Measurements from ENCODE around the gene DPYD. TPM values are rescaled to one million over a fixed set of nuclear protein-coding genes. Genes with fewer than 3 reads are reported as not detected.

Gene DPYD
- total RNA-seq, 4 donors from 2014 or later = 30.9 to 66.6 (median 48.2) TPM

GRCh38 chr1:97308131-97308530 lies 612.7 kb downstream of the DPYD start:
- TF ChIP-seq CTCF (IDR thresholded peaks at IDR 0.05) = no peak
- TF ChIP-seq POLR2A (IDR thresholded peaks at IDR 0.05) = no peak
- no peak overlapping the region for H3K4me3 ChIP-seq
- H3K27ac ChIP-seq = no peak overlapping the region
- H3K9me3 ChIP-seq = no peaks in the 10 kb centered on the region
- intact Hi-C loops (cut with DNase I; ENCODE audit: low total_unique reads) = no loop called here
- no peaks in the 10 kb centered on the region for H3K4me1 ChIP-seq
- DNase-seq = no peak
- H3K27me3 ChIP-seq = no peaks in the 10 kb centered on the region
- H3K36me3 ChIP-seq = no peaks in the 10 kb centered on the region

- Histone ChIP-seq H3K27ac (no peak overlapping the region), H3K4me3 (no peak overlapping the region), H3K36me3 (no peaks in the 10 kb centered on the region), H3K9me3 (no peaks in the 10 kb centered on the region), H3K4me1 (no peaks in the 10 kb centered on the region), H3K27me3 (no peaks in the 10 kb centered on the region)
- no peak for DNase-seq
- no peak for TF ChIP-seq POLR2A (IDR thresholded peaks at IDR 0.05)
- intact Hi-C loops (cut with DNase I; ENCODE audit: low total_unique reads) = no loop called here
Measured at GRCh38 chr1:97307568-97307967, 613.3 kb downstream of the DPYD start.

- Histone ChIP-seq H3K9me3 (no peaks in the 10 kb centered on the region), H3K27me3 (no peaks in the 10 kb centered on the region), H3K36me3 (no peaks in the 10 kb centered on the region), H3K4me3 (no peak overlapping the region), H3K27ac (no peak overlapping the region), H3K4me1 (no peaks in the 10 kb centered on the region)
- TF ChIP-seq POLR2A (IDR thresholded peaks at IDR 0.05) = no peak
- no peak for TF ChIP-seq CTCF (IDR thresholded peaks at IDR 0.05)
- intact Hi-C loops (cut with DNase I; ENCODE audit: low total_unique reads) = no loop called here
- no peak for DNase-seq
Measured at GRCh38 chr1:97307151-97307550, 613.7 kb downstream of the DPYD start.

GRCh38 chr1:97306504-97306903 lies 614.3 kb downstream of the DPYD start:
- intact Hi-C loops (cut with DNase I; ENCODE audit: low total_unique reads) = no loop called here
- TF ChIP-seq POLR2A (IDR thresholded peaks at IDR 0.05) = no peak
- no peak for TF ChIP-seq CTCF (IDR thresholded peaks at IDR 0.05)
- no peak overlapping the region for H3K27ac ChIP-seq
- no peak overlapping the region for H3K4me3 ChIP-seq
- H3K27me3 ChIP-seq = no peaks in the 10 kb centered on the region
- no peaks in the 10 kb centered on the region for H3K4me1 ChIP-seq
- H3K36me3 ChIP-seq = no peaks in the 10 kb centered on the region
- no peaks in the 10 kb centered on the region for H3K9me3 ChIP-seq
- DNase-seq = no peak

- no peaks in the 10 kb centered on the region for H3K36me3 ChIP-seq
- H3K9me3 ChIP-seq = no peaks in the 10 kb centered on the region
- no peaks in the 10 kb centered on the region for H3K27me3 ChIP-seq
- no peak overlapping the region for H3K4me3 ChIP-seq
- no peak overlapping the region for H3K27ac ChIP-seq
- no peaks in the 10 kb centered on the region for H3K4me1 ChIP-seq
- DNase-seq = no peak
- TF ChIP-seq CTCF (IDR thresholded peaks at IDR 0.05) (no peak), POLR2A (IDR thresholded peaks at IDR 0.05) (no peak)
- intact Hi-C loops (cut with DNase I; ENCODE audit: low total_unique reads) = no loop called here
Measured at GRCh38 chr1:97304366-97304765, 616.5 kb downstream of the DPYD start.

- no peak for TF ChIP-seq CTCF (IDR thresholded peaks at IDR 0.05)
- no peak for TF ChIP-seq POLR2A (IDR thresholded peaks at IDR 0.05)
- H3K27ac ChIP-seq = no peak overlapping the region
- DNase-seq = no peak
- no peaks in the 10 kb centered on the region for H3K27me3 ChIP-seq
- intact Hi-C loops (cut with DNase I; ENCODE audit: low total_unique reads) = no loop called here
- H3K4me1 ChIP-seq = no peaks in the 10 kb centered on the region
- H3K4me3 ChIP-seq = no peak overlapping the region
- no peaks in the 10 kb centered on the region for H3K36me3 ChIP-seq
- no peaks in the 10 kb centered on the region for H3K9me3 ChIP-seq
Measured at GRCh38 chr1:97298966-97299365, 621.9 kb downstream of the DPYD start.

Measured in uterus (tissue), 4 donors.